Gastrocnemius medialis (tissue), 4 donors: ENCODE measurements around the gene LCT.

Source experiments
- POLR2A ChIP-seq, 2 donors: fragments of 450-650 bp; IDR thresholded peaks; one replicate each; pipeline ENCODE4 v1.6.1; 2017; ENCODE audit warnings: antibody characterized with exemption in 2 of 2, mild to moderate bottlenecking in 2 of 2, moderate library complexity in 2 of 2
- TF ChIP-seq, protein P1 (sequence below), 5 experiments: fragments of 450-650 bp in 3 of 5; fragments of 200-600 bp in 2 of 5; sonication (generic) in 2 of 5; IDR thresholded peaks in 4 of 5; conservative IDR thresholded peaks in 1 of 5; 1 replicate in 4 of 5; 2 replicates in 1 of 5; pipeline ENCODE4 v1.5.1; 2016 to 2019; ENCODE audit warnings: antibody characterized with exemption in 5 of 5, mild to moderate bottlenecking in 3 of 5, moderate library complexity in 3 of 5

DNA sequence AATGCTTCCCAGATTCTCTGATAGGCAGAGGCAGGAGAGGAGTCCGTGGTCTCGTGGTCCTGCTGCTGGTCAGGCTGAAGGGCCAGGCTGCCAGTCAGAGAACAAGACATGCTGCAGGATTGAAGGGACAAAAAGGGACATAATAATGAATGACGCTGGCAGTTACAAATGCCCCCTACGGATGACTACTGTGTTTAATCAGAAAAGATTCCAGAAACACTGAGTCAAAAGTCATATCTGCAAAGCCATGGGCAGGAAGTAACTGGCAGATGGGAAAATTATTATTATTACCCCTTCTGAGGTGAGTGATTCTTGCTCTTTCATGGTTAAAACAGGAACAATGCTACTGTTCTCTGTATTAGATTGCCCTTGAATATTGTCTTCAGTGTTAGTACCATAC lies 19.0 kb downstream of the LCT start:
- TF ChIP-seq, protein P1, sequence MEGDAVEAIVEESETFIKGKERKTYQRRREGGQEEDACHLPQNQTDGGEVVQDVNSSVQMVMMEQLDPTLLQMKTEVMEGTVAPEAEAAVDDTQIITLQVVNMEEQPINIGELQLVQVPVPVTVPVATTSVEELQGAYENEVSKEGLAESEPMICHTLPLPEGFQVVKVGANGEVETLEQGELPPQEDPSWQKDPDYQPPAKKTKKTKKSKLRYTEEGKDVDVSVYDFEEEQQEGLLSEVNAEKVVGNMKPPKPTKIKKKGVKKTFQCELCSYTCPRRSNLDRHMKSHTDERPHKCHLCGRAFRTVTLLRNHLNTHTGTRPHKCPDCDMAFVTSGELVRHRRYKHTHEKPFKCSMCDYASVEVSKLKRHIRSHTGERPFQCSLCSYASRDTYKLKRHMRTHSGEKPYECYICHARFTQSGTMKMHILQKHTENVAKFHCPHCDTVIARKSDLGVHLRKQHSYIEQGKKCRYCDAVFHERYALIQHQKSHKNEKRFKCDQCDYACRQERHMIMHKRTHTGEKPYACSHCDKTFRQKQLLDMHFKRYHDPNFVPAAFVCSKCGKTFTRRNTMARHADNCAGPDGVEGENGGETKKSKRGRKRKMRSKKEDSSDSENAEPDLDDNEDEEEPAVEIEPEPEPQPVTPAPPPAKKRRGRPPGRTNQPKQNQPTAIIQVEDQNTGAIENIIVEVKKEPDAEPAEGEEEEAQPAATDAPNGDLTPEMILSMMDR (IDR thresholded peaks at IDR 0.05 in 4 of 5, conservative IDR thresholded peaks at IDR 0.05 in 1 of 5) = no peak
- TF ChIP-seq POLR2A (IDR thresholded peaks at IDR 0.05) = no peak
